Fibroblast of upper back skin (primary cell): Measurements from ENCODE around the gene NR6A1.

ENCODE experiments used
- DNase-seq: peaks from one replicate; pipeline ENCODE4 v3.0.0-alpha.2; 2013

The NR6A1 gene

GRCh38 chr9:124684169-124684568, 86.9 kb downstream of the NR6A1 start:
- no peak for DNase-seq

GRCh38 chr9:124683043-124683442, 88.1 kb downstream of the NR6A1 start:
- DNase-seq: no peak

- DNase-seq: no peak
These were observed 90.3 kb downstream of the NR6A1 start for GRCh38 chr9:124680714-124681390.

- no peak for DNase-seq
These were observed 91.1 kb downstream of the NR6A1 start for GRCh38 chr9:124680049-124680448.

GRCh38 chr9:124676159-124676551, 95.0 kb downstream of the NR6A1 start:
- DNase-seq: no peak

- no peak for DNase-seq
These were observed 95.6 kb downstream of the NR6A1 start for GRCh38 chr9:124675261-124676158.

GRCh38 chr9:124674651-124675050, 96.5 kb downstream of the NR6A1 start:
- DNase-seq: no peak

GRCh38 chr9:124673063-124673462, 98.0 kb downstream of the NR6A1 start:
- DNase-seq: no peak

- no peak for DNase-seq
These were observed 99.2 kb downstream of the NR6A1 start for GRCh38 chr9:124671861-124672260.

- DNase-seq: no peak
These were observed 104.5 kb downstream of the NR6A1 start for GRCh38 chr9:124666642-124667041.

- peak; percentile 71 for DNase-seq
These were observed 105.6 kb downstream of the NR6A1 start for GRCh38 chr9:124665391-124666058.

- DNase-seq: no peak
These were observed 107.0 kb downstream of the NR6A1 start for GRCh38 chr9:124664143-124664542.

- DNase-seq: no peak
These were observed 107.8 kb downstream of the NR6A1 start for GRCh38 chr9:124663046-124663961.

GRCh38 chr9:124662561-124662960, 108.5 kb downstream of the NR6A1 start:
- DNase-seq: no peak

- no peak for DNase-seq
These were observed 109.8 kb downstream of the NR6A1 start for GRCh38 chr9:124661271-124661670.

- DNase-seq: peak; percentile 74
These were observed 110.7 kb downstream of the NR6A1 start for GRCh38 chr9:124660341-124660801.

- DNase-seq: peak; percentile 99
These were observed 111.9 kb downstream of the NR6A1 start for GRCh38 chr9:124659099-124659659.

- DNase-seq: peak; percentile 99
These were observed 112.7 kb downstream of the NR6A1 start for GRCh38 chr9:124658165-124659017.

GRCh38 chr9:124657516-124657915, 113.6 kb downstream of the NR6A1 start:
- no peak for DNase-seq

GRCh38 chr9:124654431-124654830, 116.7 kb downstream of the NR6A1 start:
- peak; percentile 40 for DNase-seq
